Measurements from ENCODE around the gene ROCK2. TPM values are rescaled to one million over a fixed set of nuclear protein-coding genes. Genes with fewer than 3 reads are reported as not detected.

Gene ROCK2
- total RNA-seq, 4 donors from 2014 or later, result 51.0 to 75.9 (median 67.6) TPM

DNA sequence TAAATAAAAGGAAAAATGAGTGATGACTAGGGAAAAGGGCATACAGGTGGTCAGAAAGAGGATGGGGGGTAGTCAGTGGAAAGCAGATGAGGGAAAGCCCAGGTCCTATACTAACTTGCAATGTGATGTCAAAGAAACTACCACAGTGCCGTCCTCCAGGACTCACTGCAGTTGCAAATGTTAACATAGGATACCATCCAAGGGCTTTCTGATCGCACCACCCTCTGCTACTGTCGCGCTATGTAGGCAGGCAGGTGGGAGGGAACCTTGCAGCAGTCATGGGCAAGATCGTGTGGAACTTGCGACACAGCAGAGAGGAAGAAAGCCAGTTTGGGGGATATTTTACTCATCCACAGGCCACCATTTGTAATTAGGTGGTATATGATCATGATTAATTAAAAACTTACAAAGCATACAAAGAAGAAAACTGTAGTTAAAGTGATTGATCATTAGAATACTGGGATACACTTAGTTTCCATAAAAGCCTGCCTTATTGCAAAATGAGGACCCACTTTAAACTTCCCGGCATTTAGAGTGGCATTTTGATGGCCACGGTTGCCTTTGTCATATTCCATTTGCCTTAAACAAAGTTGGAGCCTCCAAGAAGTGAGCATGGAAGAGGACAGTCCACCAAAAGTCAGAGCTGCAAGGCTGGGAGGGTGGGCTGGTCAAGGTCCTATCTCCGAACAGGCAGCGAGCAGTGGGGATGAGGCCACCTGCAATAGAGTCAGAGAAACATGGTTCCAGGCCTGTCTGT, 8.5 kb upstream of the ROCK2 start:
- Histone ChIP-seq H3K9me3 (no peaks in the 10 kb centered on the region), H3K4me1 (peaks cover 0 to 8% (median 1%) of the 10 kb centered on the region in 4 donors), H3K27me3 (no peaks in the 10 kb centered on the region), H3K4me3 (no peak overlapping the region), H3K36me3 (no peaks in the 10 kb centered on the region), H3K27ac (no peak overlapping the region)
- DNase-seq, result no peak
- TF ChIP-seq, protein P1, sequence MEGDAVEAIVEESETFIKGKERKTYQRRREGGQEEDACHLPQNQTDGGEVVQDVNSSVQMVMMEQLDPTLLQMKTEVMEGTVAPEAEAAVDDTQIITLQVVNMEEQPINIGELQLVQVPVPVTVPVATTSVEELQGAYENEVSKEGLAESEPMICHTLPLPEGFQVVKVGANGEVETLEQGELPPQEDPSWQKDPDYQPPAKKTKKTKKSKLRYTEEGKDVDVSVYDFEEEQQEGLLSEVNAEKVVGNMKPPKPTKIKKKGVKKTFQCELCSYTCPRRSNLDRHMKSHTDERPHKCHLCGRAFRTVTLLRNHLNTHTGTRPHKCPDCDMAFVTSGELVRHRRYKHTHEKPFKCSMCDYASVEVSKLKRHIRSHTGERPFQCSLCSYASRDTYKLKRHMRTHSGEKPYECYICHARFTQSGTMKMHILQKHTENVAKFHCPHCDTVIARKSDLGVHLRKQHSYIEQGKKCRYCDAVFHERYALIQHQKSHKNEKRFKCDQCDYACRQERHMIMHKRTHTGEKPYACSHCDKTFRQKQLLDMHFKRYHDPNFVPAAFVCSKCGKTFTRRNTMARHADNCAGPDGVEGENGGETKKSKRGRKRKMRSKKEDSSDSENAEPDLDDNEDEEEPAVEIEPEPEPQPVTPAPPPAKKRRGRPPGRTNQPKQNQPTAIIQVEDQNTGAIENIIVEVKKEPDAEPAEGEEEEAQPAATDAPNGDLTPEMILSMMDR (IDR thresholded peaks at IDR 0.05), result no peak
- no peak for TF ChIP-seq POLR2A (IDR thresholded peaks at IDR 0.05)

DNA sequence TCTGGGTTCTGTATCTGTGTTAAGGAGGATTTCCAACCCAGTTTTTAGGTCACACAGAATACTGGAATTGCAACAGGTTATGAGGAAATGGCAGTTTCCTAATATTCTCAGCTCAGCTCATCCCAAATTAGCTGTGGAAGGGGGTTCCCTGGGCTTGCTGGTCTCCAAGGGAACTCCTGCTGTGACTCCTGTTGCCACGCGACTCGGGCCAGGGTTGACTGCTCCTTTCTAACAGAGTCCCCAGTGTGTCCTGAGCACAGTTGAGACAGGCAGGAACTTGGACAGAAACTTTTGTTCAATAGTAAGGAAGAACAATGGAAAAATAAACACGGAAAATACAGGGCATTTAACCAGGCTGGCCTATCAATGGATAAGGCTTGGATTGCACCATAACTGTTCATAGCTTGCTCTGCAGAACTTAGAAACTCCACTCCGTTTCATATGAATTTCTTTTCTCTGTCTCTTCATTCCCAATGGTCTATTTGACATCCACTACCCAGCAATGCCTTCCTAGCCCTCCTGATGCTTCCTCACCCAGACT, 3.8 kb upstream of the ROCK2 start:
- Histone ChIP-seq H3K27ac (no peak overlapping the region), H3K9me3 (no peaks in the 10 kb centered on the region), H3K27me3 (no peaks in the 10 kb centered on the region), H3K4me3 (no peak overlapping the region), H3K4me1 (peaks cover 0 to 7% (median 0%) of the 10 kb centered on the region in 4 donors), H3K36me3 (no peaks in the 10 kb centered on the region)
- no peak for DNase-seq
- TF ChIP-seq, protein P1 (IDR thresholded peaks at IDR 0.05), result no peak
- TF ChIP-seq POLR2A (IDR thresholded peaks at IDR 0.05), result no peak

DNA sequence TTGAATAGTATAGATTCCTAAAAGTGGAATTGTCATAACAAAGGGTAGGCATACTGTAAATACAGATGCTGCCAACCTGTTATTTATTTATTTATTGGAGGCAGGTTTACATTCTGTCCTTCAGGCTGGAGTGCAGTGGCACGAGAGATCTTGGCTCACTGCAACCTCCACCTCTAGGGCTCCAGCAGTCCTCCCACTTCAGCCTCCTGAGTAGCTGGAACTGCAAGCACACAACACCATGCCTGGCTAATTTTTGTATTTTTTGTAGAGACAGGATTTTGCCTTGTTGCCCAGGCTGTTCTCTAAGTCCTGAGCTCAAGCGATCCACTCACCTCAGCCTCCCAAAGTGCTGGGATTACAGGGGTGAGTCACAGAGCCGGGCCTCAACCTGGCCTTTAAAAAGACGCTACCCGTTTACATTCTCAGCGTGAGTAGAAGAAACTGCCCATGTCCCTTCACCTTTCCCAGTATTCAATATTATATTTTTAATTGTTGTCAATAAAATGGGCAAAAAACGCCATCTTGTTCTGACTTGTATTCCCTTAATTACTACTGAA, 3.0 kb upstream of the ROCK2 start:
- no peak overlapping the region for H3K27ac ChIP-seq

DNA sequence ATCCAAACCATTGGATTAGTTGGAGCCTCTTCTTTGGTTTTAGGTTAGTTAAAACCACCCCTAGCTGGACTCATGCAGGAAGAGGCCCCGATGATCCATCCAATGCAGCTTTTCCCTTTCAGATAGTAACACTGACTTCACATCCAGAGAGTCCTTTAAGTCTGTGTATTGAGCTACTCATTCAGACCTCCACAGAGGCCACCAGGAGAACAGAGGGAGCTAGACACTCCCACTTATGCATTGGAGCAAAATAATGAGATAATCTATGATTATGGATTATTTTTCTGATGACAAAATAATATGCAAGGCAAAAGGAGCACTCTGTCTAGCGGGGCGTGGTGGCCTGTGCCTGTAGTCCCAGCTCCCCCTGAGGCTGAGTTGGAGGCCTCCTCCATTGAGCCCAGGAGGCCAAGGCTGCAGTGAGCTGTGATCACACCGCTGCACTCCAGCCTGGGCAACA, 1.6 kb upstream of the ROCK2 start:
- DNase-seq, result no peak
- H3K36me3 ChIP-seq, result no peaks in the 10 kb centered on the region
- no peaks in the 10 kb centered on the region for H3K9me3 ChIP-seq

More for the DNA sequence above, 3.0 kb upstream of the ROCK2 start:
- no peaks in the 10 kb centered on the region for H3K9me3 ChIP-seq
- TF ChIP-seq, protein P1 (IDR thresholded peaks at IDR 0.05), result no peak
- TF ChIP-seq POLR2A (IDR thresholded peaks at IDR 0.05), result no peak
- H3K4me3 ChIP-seq, result no peak overlapping the region
- H3K27me3 ChIP-seq, result no peaks in the 10 kb centered on the region
- no peak for DNase-seq
- no peaks in the 10 kb centered on the region for H3K36me3 ChIP-seq
- H3K4me1 ChIP-seq, result peaks cover 0 to 7% (median 0%) of the 10 kb centered on the region in 4 donors

DNA sequence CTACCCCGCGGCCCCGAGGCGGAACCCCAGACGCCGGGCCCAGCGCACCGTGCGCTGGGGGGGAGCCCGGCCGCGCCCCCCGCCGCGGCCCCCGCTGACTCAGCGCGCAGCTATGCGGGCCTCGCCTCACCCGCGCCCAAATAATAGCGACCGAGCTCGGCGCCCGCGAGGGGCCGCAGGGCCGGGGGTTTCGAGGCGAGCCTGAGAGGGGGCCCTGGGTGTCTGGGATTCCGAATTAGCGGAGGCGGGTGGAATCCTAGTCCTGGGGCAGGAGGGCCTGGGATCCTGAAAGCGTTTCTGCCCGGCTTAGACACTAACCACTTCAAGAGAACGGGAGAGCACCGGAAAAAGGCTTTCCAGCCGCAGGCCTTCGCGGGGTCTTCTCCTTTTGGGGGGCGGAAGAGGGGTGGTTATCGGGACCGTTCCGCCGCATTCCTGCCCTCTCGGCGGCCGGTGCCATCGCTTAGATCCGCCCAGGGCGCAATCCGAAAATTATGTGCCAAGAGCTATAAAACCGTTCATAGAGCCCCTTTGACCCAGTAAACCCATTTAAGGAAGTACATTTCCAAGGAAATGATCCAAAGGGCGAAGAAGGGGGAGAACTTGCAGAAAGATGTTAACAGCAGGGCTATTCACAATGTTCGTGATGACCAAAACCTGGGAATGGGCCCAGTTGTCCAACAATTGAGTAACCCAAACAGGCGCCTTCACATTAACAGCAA, 681 bp upstream of the ROCK2 start:
- H3K36me3 ChIP-seq, result no peaks in the 10 kb centered on the region
- H3K4me3 ChIP-seq, result peak overlapping the region; percentile 65 to 97 (median 94)
- peak; percentile 28 to 66 for TF ChIP-seq POLR2A (IDR thresholded peaks at IDR 0.05)
- TF ChIP-seq, protein P1 (IDR thresholded peaks at IDR 0.05), result no peak
- peak; percentile 24 to 79 (median 74) for DNase-seq
- peak overlapping the region; percentile 91 to 96 (median 95) for H3K27ac ChIP-seq
- peaks cover 0 to 27% (median 4%) of the 10 kb centered on the region in 4 donors for H3K4me1 ChIP-seq
- no peaks in the 10 kb centered on the region for H3K9me3 ChIP-seq
- no peaks in the 10 kb centered on the region for H3K27me3 ChIP-seq

More for the DNA sequence above, 1.6 kb upstream of the ROCK2 start:
- TF ChIP-seq POLR2A (IDR thresholded peaks at IDR 0.05), result no peak
- TF ChIP-seq, protein P1 (IDR thresholded peaks at IDR 0.05), result no peak
- H3K27me3 ChIP-seq, result no peaks in the 10 kb centered on the region
- H3K4me3 ChIP-seq, result no peak overlapping the region
- peak overlapping the region; percentile 2 to 96 (median 50) for H3K27ac ChIP-seq
- H3K4me1 ChIP-seq, result peaks cover 0 to 21% (median 4%) of the 10 kb centered on the region in 4 donors

Data from Peyer's patch (tissue), 4 donors.